ENCODE results near the gene BAMBI.
"Not testable (repeated sequence)": the region's sequence is repeated elsewhere in the genome, so short reads cannot be mapped to it uniquely, and the experiment has no call there.

The BAMBI gene
- 5.3 reads per million, percentile 20 among the genes with 10 or more reads in this experiment for total RNA-seq

- peak; percentile 80 for DNase-seq
These were observed at the start of gene BAMBI for GRCh38 chr10:28676968-28677887. Gene BAMBI (plus strand): TSS chr10:28677521. CDS start chr10:28677898, 377 bp downstream.

- peak; percentile 61 for DNase-seq
These were observed 49.0 kb upstream of the BAMBI start for GRCh38 chr10:28628184-28628893.

GRCh38 chr10:28631896-28632583 lies 45.3 kb upstream of the BAMBI start:
- DNase-seq = no peak

- DNase-seq = no peak
These were observed 44.8 kb upstream of the BAMBI start for GRCh38 chr10:28632584-28632945.

GRCh38 chr10:28633750-28634149 lies 43.6 kb upstream of the BAMBI start:
- DNase-seq = no peak

GRCh38 chr10:28637346-28637745 lies 40.0 kb upstream of the BAMBI start:
- no peak for DNase-seq

- DNase-seq = no peak
These were observed 38.9 kb upstream of the BAMBI start for GRCh38 chr10:28638392-28638791.

- DNase-seq = no peak
These were observed 36.8 kb upstream of the BAMBI start for GRCh38 chr10:28640551-28640950.

GRCh38 chr10:28644647-28645046 lies 32.7 kb upstream of the BAMBI start:
- DNase-seq = no peak

- DNase-seq = no peak
These were observed 25.2 kb upstream of the BAMBI start for GRCh38 chr10:28652106-28652505.

GRCh38 chr10:28652703-28653102 lies 24.6 kb upstream of the BAMBI start:
- no peak for DNase-seq

GRCh38 chr10:28658824-28659223 lies 18.5 kb upstream of the BAMBI start:
- DNase-seq = not testable (repeated sequence)

- no peak for DNase-seq
These were observed 16.3 kb upstream of the BAMBI start for GRCh38 chr10:28661035-28661434.

- DNase-seq = peak; percentile 56
These were observed 13.5 kb upstream of the BAMBI start for GRCh38 chr10:28663576-28664368.

- no peak for DNase-seq
These were observed 13.0 kb upstream of the BAMBI start for GRCh38 chr10:28664369-28664740.

GRCh38 chr10:28666751-28667467 lies 10.4 kb upstream of the BAMBI start:
- no peak for DNase-seq

- DNase-seq = no peak
These were observed 8.7 kb upstream of the BAMBI start for GRCh38 chr10:28668363-28669226.

- no peak for DNase-seq
These were observed 7.8 kb upstream of the BAMBI start for GRCh38 chr10:28669227-28670173.

- no peak for DNase-seq
These were observed 2.5 kb upstream of the BAMBI start for GRCh38 chr10:28674782-28675181.

Measured in effector CD4-positive, alpha-beta T cell (primary cell).